SK-N-MC (cell line): Measurements from ENCODE around the gene BLOC1S5.
A peak's percentile ranks its signal among the peaks of the same experiment; 100 is the strongest.
"Not testable (repeated sequence)": the region's sequence is repeated elsewhere in the genome, so short reads cannot be mapped to it uniquely, and the experiment has no call there.

ENCODE experiments used
- DNase-seq: peaks from one replicate; pipeline ENCODE4 v3.0.0-alpha.2; 2011; ENCODE audit warnings: low read depth, low spot score
- H3K27ac ChIP-seq: fragments of 200-600 bp; sonication (generic); 2 replicates; pipeline ENCODE4 v1.5.1; 2016; ENCODE audit warnings: mixed run types
- H3K36me3 ChIP-seq: fragments of 200-600 bp; sonication (generic); 2 replicates; pipeline ENCODE4 v1.6.1; 2017; ENCODE audit warnings: antibody characterized with exemption, low read length, mixed read lengths; ENCODE audit not compliant: insufficient read depth
- H3K4me3 ChIP-seq: fragments of 200-600 bp; sonication (generic); 2 replicates; pipeline ENCODE4 v1.5.1; 2016
- H3K9ac ChIP-seq: fragments of 200-600 bp; sonication (generic); 2 replicates; pipeline ENCODE4 v1.8.0; 2017; ENCODE audit warnings: mixed run types, mixed read lengths; ENCODE audit not compliant: insufficient read length
- H3K9me3 ChIP-seq: fragments of 200-600 bp; sonication (generic); 2 replicates; pipeline ENCODE4 v1.6.1; 2017; ENCODE audit warnings: low read depth, mild to moderate bottlenecking, antibody characterized with exemption, low read length, moderate library complexity, mixed read lengths
- EZH2 ChIP-seq: fragments of 200-600 bp; sonication (generic); IDR thresholded peaks from one replicate; pipeline ENCODE4 v1.6.1; 2017; ENCODE audit warnings: antibody characterized with exemption
- FOXP2 ChIP-seq: optimal IDR thresholded peaks from 2 replicates; pipeline ENCODE3; 2011; ENCODE audit warnings: mild to moderate bottlenecking, moderate library complexity; ENCODE audit not compliant: insufficient read depth; ENCODE audit errors: extremely low read length, control extremely low read depth
- POLR2AphosphoS5 ChIP-seq: IDR thresholded peaks from 2 replicates; pipeline ENCODE4 v1.6.1; 2012; ENCODE audit warnings: mild to moderate bottlenecking, low read depth, low read length, borderline replicate concordance

Gene BLOC1S5

GRCh38 chr6:8060346-8060745 lies 3.8 kb downstream of the BLOC1S5 start:
- Histone ChIP-seq H3K9ac (no peak overlapping the region), H3K9me3 (no peaks in the 10 kb centered on the region), H3K36me3 (peaks cover 48% of the 10 kb centered on the region), H3K27ac (peak overlapping the region; percentile 34; the same call in 1 of the 2 replicates), H3K4me3 (no peak overlapping the region)
- TF ChIP-seq FOXP2 (no peak), EZH2 (no peak), POLR2AphosphoS5 (no peak)
- DNase-seq: no peak

- peaks cover 51% of the 10 kb centered on the region for H3K36me3 ChIP-seq
- H3K4me3 ChIP-seq: no peak overlapping the region
- no peak overlapping the region for H3K9ac ChIP-seq
- peak; percentile 51 for DNase-seq
- TF ChIP-seq EZH2 (no peak), FOXP2 (no peak), POLR2AphosphoS5 (no peak)
- H3K27ac ChIP-seq: no peak overlapping the region
- no peaks in the 10 kb centered on the region for H3K9me3 ChIP-seq
These were observed 5.1 kb downstream of the BLOC1S5 start for GRCh38 chr6:8059129-8059528.

- H3K27ac ChIP-seq: peak overlapping the region; percentile 51
- H3K9me3 ChIP-seq: no peaks in the 10 kb centered on the region
- H3K36me3 ChIP-seq: peaks cover 52% of the 10 kb centered on the region
- TF ChIP-seq FOXP2 (no peak), EZH2 (no peak), POLR2AphosphoS5 (no peak)
- H3K4me3 ChIP-seq: no peak overlapping the region
- peak overlapping the region; percentile 52 for H3K9ac ChIP-seq
- DNase-seq: no peak
These were observed 6.4 kb downstream of the BLOC1S5 start for GRCh38 chr6:8057793-8058192.

GRCh38 chr6:8057263-8057662 lies 6.9 kb downstream of the BLOC1S5 start:
- Histone ChIP-seq H3K9me3 (no peaks in the 10 kb centered on the region), H3K4me3 (no peak overlapping the region), H3K36me3 (peaks cover 52% of the 10 kb centered on the region), H3K27ac (peak overlapping the region; percentile 51), H3K9ac (peak overlapping the region; percentile 52)
- DNase-seq: no peak
- TF ChIP-seq FOXP2: no peak
- TF ChIP-seq POLR2AphosphoS5: no peak
- TF ChIP-seq EZH2: no peak

- DNase-seq: no peak
- no peak overlapping the region for H3K9ac ChIP-seq
- TF ChIP-seq EZH2 (no peak), POLR2AphosphoS5 (no peak), FOXP2 (no peak)
These were observed 9.9 kb downstream of the BLOC1S5 start for GRCh38 chr6:8054276-8054675.

GRCh38 chr6:8047541-8048292 lies 16.5 kb downstream of the BLOC1S5 start:
- no peak for DNase-seq
- no peak overlapping the region for H3K9ac ChIP-seq
- no peak overlapping the region for H3K27ac ChIP-seq
- H3K36me3 ChIP-seq: peaks cover 11% of the 10 kb centered on the region
- no peaks in the 10 kb centered on the region for H3K9me3 ChIP-seq
- H3K4me3 ChIP-seq: no peak overlapping the region
- TF ChIP-seq FOXP2 (no peak), EZH2 (no peak), POLR2AphosphoS5 (no peak)

More at GRCh38 chr6:8054276-8054675, 9.9 kb downstream of the BLOC1S5 start:
- no peak overlapping the region for H3K4me3 ChIP-seq
- H3K27ac ChIP-seq: no peak overlapping the region
- no peaks in the 10 kb centered on the region for H3K9me3 ChIP-seq
- H3K36me3 ChIP-seq: peaks cover 40% of the 10 kb centered on the region

GRCh38 chr6:8045769-8046168 lies 18.4 kb downstream of the BLOC1S5 start:
- not testable (repeated sequence) for H3K9me3 ChIP-seq, DNase-seq, H3K4me3 ChIP-seq, H3K27ac ChIP-seq, H3K9ac ChIP-seq
- H3K36me3 ChIP-seq: peaks cover 15% of the 10 kb centered on the region

GRCh38 chr6:8043221-8043620 lies 21.0 kb downstream of the BLOC1S5 start:
- Histone ChIP-seq H3K9me3 (no peaks in the 10 kb centered on the region), H3K36me3 (peaks cover 30% of the 10 kb centered on the region), H3K4me3 (0 out of 2 replicates have a peak overlapping the region, but pooled peaks have one; percentile 45), H3K27ac (peak overlapping the region; percentile 90), H3K9ac (no peak overlapping the region)
- TF ChIP-seq FOXP2: no peak
- no peak for TF ChIP-seq EZH2
- no peak for TF ChIP-seq POLR2AphosphoS5
- DNase-seq: no peak
